Suprapubic skin (tissue), 4 donors: ENCODE measurements around the gene PDE7B. TPM values are rescaled to one million over a fixed set of nuclear protein-coding genes. Genes with fewer than 3 reads are reported as not detected.

Experiments used
- DNase-seq, 2 donors: peaks; one replicate each; pipeline ENCODE4 v3.0.0-alpha.2; 2019; ENCODE audit warnings: low spot score in 2 of 2
- H3K27ac ChIP-seq: fragments of 200-600 bp; sonication (generic); one replicate; pipeline ENCODE4 v1.5.1; 2019
- H3K27me3 ChIP-seq: fragments of 200-600 bp; sonication (generic); one replicate; pipeline ENCODE4 v1.5.1; 2019
- H3K36me3 ChIP-seq: fragments of 200-600 bp; sonication (generic); one replicate; pipeline ENCODE4 v1.5.1; 2019
- H3K4me1 ChIP-seq: fragments of 200-600 bp; sonication (generic); one replicate; pipeline ENCODE4 v1.5.1; 2019
- H3K4me3 ChIP-seq: fragments of 200-600 bp; sonication (generic); one replicate; pipeline ENCODE4 v1.5.1; 2019; ENCODE audit warnings: mild to moderate bottlenecking
- H3K9me3 ChIP-seq: fragments of 200-600 bp; sonication (generic); one replicate; pipeline ENCODE4 v1.5.1; 2019
- EP300 ChIP-seq: sonication (generic); formaldehyde crosslinking; IDR thresholded peaks from one replicate; pipeline ENCODE4 v1.6.1; 2017; ENCODE audit warnings: antibody characterized with exemption
- POLR2A ChIP-seq, 2 donors: fragments of 450-650 bp; IDR thresholded peaks; one replicate each; pipeline ENCODE4 v1.6.1; 2017; ENCODE audit warnings: antibody characterized with exemption in 2 of 2, mild to moderate bottlenecking in 2 of 2, moderate library complexity in 2 of 2
- POLR2AphosphoS5 ChIP-seq, 3 donors: sonication (generic); formaldehyde crosslinking; IDR thresholded peaks; one replicate each; pipeline ENCODE4 v1.6.1; 2017; ENCODE audit warnings: antibody characterized with exemption in 3 of 3
- WGBS: methylation state at CpG from one replicate; pipeline ENCODE4 v1.1.5; 2018; 5-methylcytosine and 5-hydroxymethylcytosine counted together
- total RNA-seq, 4 donors: library from RNA; depleted of rRNA; stranded (reverse); fragments of >200 nt; gene quantifications; one replicate each; pipeline ENCODE4 v1.1.0, GENCODE V29; 2016
- TF ChIP-seq, protein P1 (sequence below), 2 donors: fragments of 200-600 bp in 1 of 2; fragments of 450-650 bp in 1 of 2; sonication (generic) in 1 of 2; IDR thresholded peaks; one replicate each; pipeline ENCODE4 v1.5.1; 2016 to 2019; ENCODE audit warnings: antibody characterized with exemption in 2 of 2, mild to moderate bottlenecking in 1 of 2, moderate library complexity in 1 of 2

Gene PDE7B
- total RNA-seq, 4 donors from 2014 or later, result 0.26 to 1.2 (median 0.62) TPM

GRCh38 chr6:135839121-135839520 lies 12.4 kb upstream of the PDE7B start:
- H3K27ac ChIP-seq, result no peak overlapping the region
- H3K36me3 ChIP-seq, result no peaks in the 10 kb centered on the region
- no peak overlapping the region for H3K4me3 ChIP-seq
- no peaks in the 10 kb centered on the region for H3K4me1 ChIP-seq
- no peak for DNase-seq
- WGBS, result 95% methylated on average over 4 of the region's 4 CpGs
- no peaks in the 10 kb centered on the region for H3K9me3 ChIP-seq
- no peaks in the 10 kb centered on the region for H3K27me3 ChIP-seq
- TF ChIP-seq POLR2A (IDR thresholded peaks at IDR 0.05), result no peak
- no peak for TF ChIP-seq POLR2AphosphoS5 (IDR thresholded peaks at IDR 0.05)

DNA sequence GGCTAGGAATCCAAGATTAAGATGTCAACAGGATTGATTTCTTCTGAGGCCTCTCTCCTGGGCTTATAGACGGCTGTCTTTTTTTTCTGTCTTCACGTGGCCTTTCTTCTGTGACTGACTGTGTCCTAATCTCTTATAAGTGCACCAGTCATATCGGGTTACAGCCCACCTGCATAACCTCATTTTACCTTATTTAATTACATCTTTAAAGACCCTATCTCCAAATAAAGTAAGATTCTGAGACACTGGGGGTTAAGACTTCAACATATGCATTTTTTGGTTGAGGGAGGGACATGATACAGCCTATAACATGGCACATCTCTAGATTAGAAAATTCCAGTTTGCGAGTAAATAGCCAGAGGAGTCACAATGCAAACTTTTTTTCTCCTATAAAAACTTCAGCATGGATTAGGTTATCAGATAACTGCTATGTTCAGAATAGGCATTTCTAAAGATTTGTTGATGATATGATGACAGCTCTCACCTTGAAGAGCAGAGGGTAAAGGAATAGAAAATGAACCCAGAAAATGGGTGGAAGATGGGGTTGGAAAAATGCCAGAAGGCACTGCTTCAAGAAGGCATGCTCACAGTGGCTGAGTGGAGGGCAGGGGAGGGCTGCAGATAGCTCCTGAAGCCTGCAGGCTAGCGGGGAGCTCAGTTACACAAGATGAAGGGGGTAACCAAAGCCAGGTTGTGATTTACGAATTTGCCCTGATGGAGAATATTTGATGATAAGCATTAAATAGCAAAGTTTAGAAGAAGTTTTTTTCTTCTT lies 8.7 kb upstream of the PDE7B start:
- DNase-seq, result no peak
- Histone ChIP-seq H3K9me3 (no peaks in the 10 kb centered on the region), H3K4me1 (no peaks in the 10 kb centered on the region), H3K27ac (no peak overlapping the region), H3K4me3 (no peak overlapping the region), H3K36me3 (no peaks in the 10 kb centered on the region), H3K27me3 (no peaks in the 10 kb centered on the region)
- 93% methylated on average over 6 of the region's 6 CpGs for WGBS
- no peak for TF ChIP-seq POLR2AphosphoS5 (IDR thresholded peaks at IDR 0.05)
- no peak for TF ChIP-seq POLR2A (IDR thresholded peaks at IDR 0.05)
- TF ChIP-seq, protein P1, sequence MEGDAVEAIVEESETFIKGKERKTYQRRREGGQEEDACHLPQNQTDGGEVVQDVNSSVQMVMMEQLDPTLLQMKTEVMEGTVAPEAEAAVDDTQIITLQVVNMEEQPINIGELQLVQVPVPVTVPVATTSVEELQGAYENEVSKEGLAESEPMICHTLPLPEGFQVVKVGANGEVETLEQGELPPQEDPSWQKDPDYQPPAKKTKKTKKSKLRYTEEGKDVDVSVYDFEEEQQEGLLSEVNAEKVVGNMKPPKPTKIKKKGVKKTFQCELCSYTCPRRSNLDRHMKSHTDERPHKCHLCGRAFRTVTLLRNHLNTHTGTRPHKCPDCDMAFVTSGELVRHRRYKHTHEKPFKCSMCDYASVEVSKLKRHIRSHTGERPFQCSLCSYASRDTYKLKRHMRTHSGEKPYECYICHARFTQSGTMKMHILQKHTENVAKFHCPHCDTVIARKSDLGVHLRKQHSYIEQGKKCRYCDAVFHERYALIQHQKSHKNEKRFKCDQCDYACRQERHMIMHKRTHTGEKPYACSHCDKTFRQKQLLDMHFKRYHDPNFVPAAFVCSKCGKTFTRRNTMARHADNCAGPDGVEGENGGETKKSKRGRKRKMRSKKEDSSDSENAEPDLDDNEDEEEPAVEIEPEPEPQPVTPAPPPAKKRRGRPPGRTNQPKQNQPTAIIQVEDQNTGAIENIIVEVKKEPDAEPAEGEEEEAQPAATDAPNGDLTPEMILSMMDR (IDR thresholded peaks at IDR 0.05), result no peak
- no peak for TF ChIP-seq EP300

DNA sequence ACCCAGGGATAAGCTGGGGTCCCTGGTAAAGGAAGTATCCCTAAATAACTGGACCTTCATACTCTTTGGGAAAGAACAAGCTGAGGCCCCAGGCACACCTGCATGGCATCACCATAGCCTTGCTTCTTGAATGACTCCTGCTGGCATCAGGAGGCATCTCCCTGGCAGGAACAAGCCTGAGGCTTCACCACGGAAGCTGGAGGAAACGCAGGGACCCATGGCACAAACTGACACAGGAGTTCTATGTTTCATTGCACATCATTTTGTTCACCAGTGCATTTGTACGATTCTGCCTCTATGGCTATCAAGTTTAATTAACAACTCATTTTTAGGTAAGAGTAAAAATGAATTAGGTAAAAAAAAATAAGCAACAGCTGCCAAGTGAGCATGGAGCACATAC lies 619 bp upstream of the PDE7B start:
- Histone ChIP-seq H3K4me3 (peak overlapping the region; percentile 40), H3K36me3 (no peaks in the 10 kb centered on the region), H3K27me3 (no peaks in the 10 kb centered on the region), H3K4me1 (peaks cover 17% of the 10 kb centered on the region), H3K9me3 (no peaks in the 10 kb centered on the region), H3K27ac (no peak overlapping the region)
- 31% methylated on average over 3 of the region's 3 CpGs for WGBS
- no peak for DNase-seq
- TF ChIP-seq EP300, result no peak
- TF ChIP-seq, protein P1 (IDR thresholded peaks at IDR 0.05), result no peak
- no peak for TF ChIP-seq POLR2AphosphoS5 (IDR thresholded peaks at IDR 0.05)
- no peak for TF ChIP-seq POLR2A (IDR thresholded peaks at IDR 0.05)

DNA sequence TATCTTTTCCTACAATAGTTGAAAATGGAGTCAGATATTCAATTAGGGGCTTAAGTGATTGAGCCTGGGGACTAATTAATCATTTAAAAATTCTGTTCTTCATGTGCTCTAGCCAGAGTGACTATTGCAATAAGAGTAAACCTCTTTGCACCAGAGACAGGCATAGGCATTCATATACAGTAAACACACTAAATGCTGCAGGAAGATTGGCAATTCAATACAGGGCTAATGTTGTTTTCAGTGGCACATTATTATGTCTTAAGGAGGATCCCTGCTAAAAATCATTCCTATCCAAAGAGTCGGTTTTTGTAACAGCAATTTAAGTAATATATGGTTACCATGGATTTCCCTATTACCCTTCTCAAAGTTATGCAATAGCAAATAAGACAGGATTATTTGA lies 1.2 kb downstream of the PDE7B start:
- Histone ChIP-seq H3K4me1 (peaks cover 17% of the 10 kb centered on the region), H3K9me3 (no peaks in the 10 kb centered on the region), H3K27me3 (no peaks in the 10 kb centered on the region), H3K36me3 (no peaks in the 10 kb centered on the region), H3K4me3 (peak overlapping the region; percentile 40), H3K27ac (no peak overlapping the region)
- 48% methylated on average over 1 of the region's 1 CpG for WGBS
- TF ChIP-seq POLR2AphosphoS5 (IDR thresholded peaks at IDR 0.05) (no peak), EP300 (no peak), POLR2A (IDR thresholded peaks at IDR 0.05) (no peak)
- TF ChIP-seq, protein P1 (IDR thresholded peaks at IDR 0.05), result no peak
- DNase-seq, result no peak

DNA sequence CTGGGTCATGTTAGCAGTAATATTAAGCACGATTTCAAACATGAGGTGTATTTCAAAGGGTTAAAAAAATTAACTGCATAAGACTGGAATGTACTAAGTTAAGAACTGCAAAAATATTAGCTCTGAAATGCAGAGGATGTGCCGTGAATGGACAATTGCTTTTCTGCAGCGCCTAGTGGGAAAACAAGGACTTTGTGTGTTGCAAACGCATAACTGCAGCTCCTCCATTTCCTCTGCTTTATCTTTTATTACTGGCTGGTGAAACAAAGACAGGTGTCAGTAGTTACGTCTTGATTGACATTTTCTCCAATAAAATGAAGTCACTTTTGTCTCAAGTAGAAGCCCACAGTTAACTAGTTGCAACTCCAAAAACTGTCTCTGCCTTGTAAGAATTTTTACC lies 1.7 kb downstream of the PDE7B start:
- Histone ChIP-seq H3K27me3 (no peaks in the 10 kb centered on the region), H3K9me3 (no peaks in the 10 kb centered on the region), H3K4me3 (peak overlapping the region; percentile 40), H3K27ac (no peak overlapping the region), H3K36me3 (no peaks in the 10 kb centered on the region), H3K4me1 (peaks cover 17% of the 10 kb centered on the region)
- 45% methylated on average over 5 of the region's 5 CpGs for WGBS
- no peak for DNase-seq
- TF ChIP-seq EP300 (no peak), POLR2AphosphoS5 (IDR thresholded peaks at IDR 0.05) (no peak), POLR2A (IDR thresholded peaks at IDR 0.05) (no peak)
- TF ChIP-seq, protein P1 (IDR thresholded peaks at IDR 0.05), result no peak
